ENCODE measurements around the gene SPEF2. TPM values are rescaled to one million over a fixed set of nuclear protein-coding genes. Genes with fewer than 3 reads are reported as not detected.

The SPEF2 gene
- polyA plus RNA-seq, 1 experiment: 4.0 TPM

GRCh38 chr5:35640623-35641022 is 23.0 kb downstream of the SPEF2 start:
- no peak overlapping the region for H3K4me3 ChIP-seq (ENCODE audit: low read depth, low read length)
- ChIA-PET CTCF (interaction anchor here (2.6 kb wide), 1 partner anchor 11 kb away, joined by 13 read pairs; no protein-coding TSS in a partner anchor), POLR2A (no interaction called here)
- no peak for DNase-seq (ENCODE audit: low read depth)
- H3K27me3 ChIP-seq (ENCODE audit: control insufficient read depth, insufficient read depth, low read length): no peaks in the 10 kb centered on the region
- peaks cover 2% of the 10 kb centered on the region; the same call in 1 of the 2 replicates for H3K36me3 ChIP-seq (ENCODE audit: control insufficient read depth, insufficient read depth, low read length)
- TF ChIP-seq, protein P1, sequence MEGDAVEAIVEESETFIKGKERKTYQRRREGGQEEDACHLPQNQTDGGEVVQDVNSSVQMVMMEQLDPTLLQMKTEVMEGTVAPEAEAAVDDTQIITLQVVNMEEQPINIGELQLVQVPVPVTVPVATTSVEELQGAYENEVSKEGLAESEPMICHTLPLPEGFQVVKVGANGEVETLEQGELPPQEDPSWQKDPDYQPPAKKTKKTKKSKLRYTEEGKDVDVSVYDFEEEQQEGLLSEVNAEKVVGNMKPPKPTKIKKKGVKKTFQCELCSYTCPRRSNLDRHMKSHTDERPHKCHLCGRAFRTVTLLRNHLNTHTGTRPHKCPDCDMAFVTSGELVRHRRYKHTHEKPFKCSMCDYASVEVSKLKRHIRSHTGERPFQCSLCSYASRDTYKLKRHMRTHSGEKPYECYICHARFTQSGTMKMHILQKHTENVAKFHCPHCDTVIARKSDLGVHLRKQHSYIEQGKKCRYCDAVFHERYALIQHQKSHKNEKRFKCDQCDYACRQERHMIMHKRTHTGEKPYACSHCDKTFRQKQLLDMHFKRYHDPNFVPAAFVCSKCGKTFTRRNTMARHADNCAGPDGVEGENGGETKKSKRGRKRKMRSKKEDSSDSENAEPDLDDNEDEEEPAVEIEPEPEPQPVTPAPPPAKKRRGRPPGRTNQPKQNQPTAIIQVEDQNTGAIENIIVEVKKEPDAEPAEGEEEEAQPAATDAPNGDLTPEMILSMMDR (IDR thresholded peaks at IDR 0.05; ENCODE audit: insufficient read depth, low read depth, low read length): no peak

GRCh38 chr5:35644543-35644942 is 26.9 kb downstream of the SPEF2 start:
- POLR2A ChIA-PET: no interaction called here
- TF ChIP-seq, protein P1 (IDR thresholded peaks at IDR 0.05; ENCODE audit: insufficient read depth, low read depth, low read length): no peak
- Histone ChIP-seq H3K4me3 (ENCODE audit: low read depth, low read length) (no peak overlapping the region), H3K27me3 (ENCODE audit: control insufficient read depth, insufficient read depth, low read length) (no peaks in the 10 kb centered on the region), H3K36me3 (ENCODE audit: control insufficient read depth, insufficient read depth, low read length) (peaks cover 2% of the 10 kb centered on the region; the same call in 1 of the 2 replicates)
- CTCF ChIA-PET: interaction anchor here (0.7 to 4.6 kb wide), 2 partner anchors 166 to 281 kb away, joined by 3 to 22 read pairs; no protein-coding TSS in a partner anchor
- no peak for DNase-seq (ENCODE audit: low read depth)

- ChIA-PET POLR2A (no interaction called here), CTCF (interaction anchor here (0.7 kb wide), 1 partner anchor 280 kb away, joined by 3 read pairs; no protein-coding TSS in a partner anchor)
- H3K36me3 ChIP-seq (ENCODE audit: control insufficient read depth, insufficient read depth, low read length): peaks cover 2% of the 10 kb centered on the region; the same call in 1 of the 2 replicates
- TF ChIP-seq, protein P1 (IDR thresholded peaks at IDR 0.05; ENCODE audit: insufficient read depth, low read depth, low read length): no peak
- no peaks in the 10 kb centered on the region for H3K27me3 ChIP-seq (ENCODE audit: control insufficient read depth, insufficient read depth, low read length)
- DNase-seq (ENCODE audit: low read depth): no peak
- no peak overlapping the region for H3K4me3 ChIP-seq (ENCODE audit: low read depth, low read length)
Measured at GRCh38 chr5:35647128-35647527, 29.5 kb downstream of the SPEF2 start.

DNA sequence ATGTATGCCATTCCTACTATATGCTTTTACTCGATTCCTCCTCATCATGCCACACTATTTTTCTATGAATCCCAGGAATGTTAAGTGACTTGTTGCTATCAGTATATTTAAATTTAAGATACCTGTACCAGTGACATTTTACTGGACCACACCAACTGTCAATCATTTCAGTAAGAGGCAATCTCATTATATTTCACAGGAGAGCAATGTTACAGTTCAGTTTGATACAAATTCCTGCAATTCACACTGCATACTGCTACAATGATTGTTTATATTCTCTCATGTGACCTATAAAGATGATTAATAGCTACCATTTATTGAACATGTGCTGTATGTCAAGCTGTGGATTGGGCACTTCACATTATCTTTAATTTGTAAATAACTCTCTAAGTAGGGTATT is 30.0 kb downstream of the SPEF2 start:
- no peak overlapping the region for H3K4me3 ChIP-seq (ENCODE audit: low read depth, low read length)
- ChIA-PET CTCF (interaction anchor here (0.7 kb wide), 1 partner anchor 279 kb away, joined by 3 read pairs; no protein-coding TSS in a partner anchor), POLR2A (no interaction called here)
- H3K36me3 ChIP-seq (ENCODE audit: control insufficient read depth, insufficient read depth, low read length): peaks cover 2% of the 10 kb centered on the region; the same call in 1 of the 2 replicates
- DNase-seq (ENCODE audit: low read depth): no peak
- H3K27me3 ChIP-seq (ENCODE audit: control insufficient read depth, insufficient read depth, low read length): no peaks in the 10 kb centered on the region
- TF ChIP-seq, protein P1 (IDR thresholded peaks at IDR 0.05; ENCODE audit: insufficient read depth, low read depth, low read length): no peak

GRCh38 chr5:35651002-35651756 is 33.5 kb downstream of the SPEF2 start:
- CTCF ChIA-PET: interaction anchor here (0.6 to 5.9 kb wide), 37 partner anchors 9 to 561 kb away, joined by 3 to 119 read pairs (median 5); partner anchors contain the start of gene IL7R
- POLR2A ChIA-PET: no interaction called here
- H3K27me3 ChIP-seq (ENCODE audit: control insufficient read depth, insufficient read depth, low read length): no peaks in the 10 kb centered on the region
- H3K36me3 ChIP-seq (ENCODE audit: control insufficient read depth, insufficient read depth, low read length): no peaks in the 10 kb centered on the region
- DNase-seq (ENCODE audit: low read depth): no peak
- no peak overlapping the region for H3K4me3 ChIP-seq (ENCODE audit: low read depth, low read length)
- TF ChIP-seq, protein P1 (IDR thresholded peaks at IDR 0.05; ENCODE audit: insufficient read depth, low read depth, low read length): peak; percentile 73

Measured in BJ (cell line).